MCF 10A (cell line): ENCODE results near the gene CLEC16A. TPM values are rescaled to one million over a fixed set of nuclear protein-coding genes. Genes with fewer than 3 reads are reported as not detected.
A peak's percentile ranks its signal among the peaks of the same experiment; 100 is the strongest.

Experiments used
- BruUV-seq: library from RNA; stranded (reverse); fragments of 400-500 nt; replicated peaks from 2 replicates; lab custom pipeline; 2021; lab: Mats Ljungman, UMichigan
- CTCF ChIA-PET: fragments of 300-600 bp; sonication (Branson Sonifier 250); formaldehyde crosslinking; extraction: SDS; loops from one replicate; lab custom pipeline; 2021; ENCODE audit warnings: antibody characterized with exemption, inconsistent platforms; lab: Yijun Ruan, JAX
- POLR2A ChIA-PET: fragments of 300-600, 350-650 bp; sonication (Branson Sonifier 250); formaldehyde crosslinking; extraction: SDS; loops from one replicate; lab custom pipeline; 2020; ENCODE audit warnings: antibody characterized with exemption, inconsistent platforms; lab: Yijun Ruan, JAX
- DNase-seq: peaks from one replicate; pipeline ENCODE4 v3.0.0-alpha.2; 2018; ENCODE audit not compliant: unreplicated experiment
- H3K27ac Mint-ChIP-seq: one replicate; pipeline ENCODE4 v1.8.0; 2022; ENCODE audit warnings: mild to moderate bottlenecking, low read depth, mixed read lengths; ENCODE audit not compliant: unreplicated experiment
- H3K27me3 Mint-ChIP-seq: one replicate; pipeline ENCODE4 v1.8.0; 2022; ENCODE audit warnings: mixed read lengths; ENCODE audit not compliant: insufficient read depth, unreplicated experiment
- H3K36me3 Mint-ChIP-seq: one replicate; pipeline ENCODE4 v1.8.0; 2022; ENCODE audit warnings: mild to moderate bottlenecking, moderate library complexity, mixed read lengths; ENCODE audit not compliant: insufficient read depth, unreplicated experiment
- H3K4me1 Mint-ChIP-seq: one replicate; pipeline ENCODE4 v1.8.0; 2022; ENCODE audit warnings: mixed read lengths; ENCODE audit not compliant: insufficient read depth, unreplicated experiment
- H3K4me3 Mint-ChIP-seq: one replicate; pipeline ENCODE4 v1.8.0; 2022; ENCODE audit warnings: mild to moderate bottlenecking, moderate library complexity, mixed read lengths; ENCODE audit not compliant: unreplicated experiment
- H3K9me3 Mint-ChIP-seq: one replicate; pipeline ENCODE4 v1.8.0; 2022; ENCODE audit warnings: mixed read lengths; ENCODE audit not compliant: unreplicated experiment
- CTCF ChIP-seq: fragments of 200-600 bp; IDR thresholded peaks from one replicate; pipeline ENCODE4 v1.8.0; 2022; ENCODE audit warnings: antibody characterized with exemption, mild to moderate bottlenecking; ENCODE audit not compliant: unreplicated experiment
- intact Hi-C: fragments of 100-400 bp; cut with micrococcal nuclease; formaldehyde crosslinking; loops from 2 replicates; pipeline ENCODE4 v1.14.1; 2022
- total RNA-seq: library from RNA; stranded (reverse); gene quantifications from 2 replicates; pipeline ENCODE4 v1.2.3, GENCODE V29; 2022

The CLEC16A gene
- total RNA-seq, 1 experiment from 2014 or later, result 32.4 TPM

GRCh38 chr16:10931134-10931533 is 13.2 kb upstream of the CLEC16A start:
- H3K4me3 Mint-ChIP-seq, result no peak overlapping the region
- no peak overlapping the region for H3K27ac Mint-ChIP-seq
- H3K27me3 Mint-ChIP-seq, result no peaks in the 10 kb centered on the region
- CTCF ChIA-PET, result no interaction called here
- no peaks in the 10 kb centered on the region for H3K9me3 Mint-ChIP-seq
- no peaks in the 10 kb centered on the region for H3K4me1 Mint-ChIP-seq
- peaks cover 49% of the 10 kb centered on the region for H3K36me3 Mint-ChIP-seq
- intact Hi-C loops, result no loop called here
- BruUV-seq, result no TSS peak
- no peak for DNase-seq
- POLR2A ChIA-PET, result interaction anchor here (0.7 kb wide), 1 partner anchor 416 kb away, joined by 6 read pairs; no protein-coding TSS in a partner anchor
- TF ChIP-seq CTCF, result no peak

GRCh38 chr16:10931977-10932632 is 12.3 kb upstream of the CLEC16A start:
- H3K27me3 Mint-ChIP-seq, result no peaks in the 10 kb centered on the region
- POLR2A ChIA-PET, result no interaction called here
- H3K9me3 Mint-ChIP-seq, result no peaks in the 10 kb centered on the region

GRCh38 chr16:10932959-10933710 is 11.2 kb upstream of the CLEC16A start:
- Mint-ChIP-seq H3K27ac (peak overlapping the region; percentile 42), H3K4me1 (no peaks in the 10 kb centered on the region), H3K4me3 (no peak overlapping the region), H3K36me3 (peaks cover 37% of the 10 kb centered on the region), H3K9me3 (no peaks in the 10 kb centered on the region), H3K27me3 (no peaks in the 10 kb centered on the region)
- DNase-seq, result no peak
- intact Hi-C loops, result no loop called here
- TF ChIP-seq CTCF, result no peak
- BruUV-seq, result no TSS peak
- ChIA-PET CTCF (interaction anchor here (0.6 to 2.0 kb wide), 6 partner anchors 8 to 693 kb away, joined by 3 to 5 read pairs (median 4); no protein-coding TSS in a partner anchor), POLR2A (no interaction called here)

More at GRCh38 chr16:10931977-10932632, 12.3 kb upstream of the CLEC16A start:
- intact Hi-C loops, result no loop called here
- BruUV-seq, result no TSS peak
- Mint-ChIP-seq H3K27ac (no peak overlapping the region), H3K36me3 (peaks cover 47% of the 10 kb centered on the region), H3K4me3 (no peak overlapping the region), H3K4me1 (no peaks in the 10 kb centered on the region)
- no peak for DNase-seq
- CTCF ChIA-PET, result interaction anchor here (0.6 to 2.0 kb wide), 5 partner anchors 9 to 399 kb away, joined by 3 to 5 read pairs (median 3); no protein-coding TSS in a partner anchor
- no peak for TF ChIP-seq CTCF

- POLR2A ChIA-PET, result no interaction called here
- Mint-ChIP-seq H3K27ac (peak overlapping the region; percentile 27), H3K9me3 (no peaks in the 10 kb centered on the region), H3K27me3 (no peaks in the 10 kb centered on the region), H3K4me3 (no peak overlapping the region), H3K4me1 (peaks cover 6% of the 10 kb centered on the region), H3K36me3 (peaks cover 37% of the 10 kb centered on the region)
- BruUV-seq, result no TSS peak
- intact Hi-C loops, result no loop called here
- CTCF ChIA-PET, result interaction anchor here (0.5 to 1.3 kb wide), 4 partner anchors 15 to 196 kb away, joined by 3 to 5 read pairs (median 4); no protein-coding TSS in a partner anchor
- no peak for TF ChIP-seq CTCF
- no peak for DNase-seq
Observed at GRCh38 chr16:10933865-10934264, 10.5 kb upstream of the CLEC16A start.
